GM12878 (cell line): ENCODE data around the gene ADAMTS17. TPM values are rescaled to one million over a fixed set of nuclear protein-coding genes. Genes with fewer than 3 reads are reported as not detected.

Experiments
- ATF2 ChIP-seq: IDR thresholded peaks from 2 replicates; pipeline ENCODE4 v1.6.1; 2012; ENCODE audit warnings: low read length, inconsistent platforms
- BHLHE40 ChIP-seq, 2 experiments: fragments of 450-650 bp in 1 of 2; IDR thresholded peaks; 2 replicates each; pipeline ENCODE4 v1.6.1; 2011 to 2017; ENCODE audit warnings: low read depth in 2 of 2, borderline replicate concordance in 1 of 2, improper control_type of control experiment in 1 of 2, low read length in 1 of 2, mild to moderate bottlenecking in 1 of 2
- CREM ChIP-seq: IDR thresholded peaks from 2 replicates; pipeline ENCODE4 v1.6.1; 2014; ENCODE audit warnings: antibody characterized with exemption, low read depth
- CUX1 ChIP-seq: IDR thresholded peaks from 2 replicates; pipeline ENCODE4 v1.6.1; 2012; ENCODE audit warnings: improper control_type of control experiment, low read depth, low read length; ENCODE audit not compliant: insufficient replicate concordance
- ELK1 ChIP-seq: IDR thresholded peaks from 2 replicates; pipeline ENCODE4 v1.6.1; 2012; ENCODE audit warnings: low read depth, low read length, improper control_type of control experiment
- IRF5 ChIP-seq: fragments of 450-650 bp; IDR thresholded peaks from 2 replicates; pipeline ENCODE4 v1.6.1; 2017; ENCODE audit warnings: borderline replicate concordance
- NFYB ChIP-seq: IDR thresholded peaks from 2 replicates; pipeline ENCODE4 v1.6.1; 2011; ENCODE audit warnings: low read depth, mild to moderate bottlenecking, low read length, improper control_type of control experiment, moderate library complexity; ENCODE audit not compliant: insufficient read depth
- NR2F1 ChIP-seq: fragments of 450-650 bp; conservative IDR thresholded peaks from 2 replicates; pipeline ENCODE4 v1.6.1; 2017; ENCODE audit warnings: mild to moderate bottlenecking
- PAX8 ChIP-seq: fragments of 450-650 bp; IDR thresholded peaks from 2 replicates; pipeline ENCODE4 v1.6.1; 2017; ENCODE audit warnings: mild to moderate bottlenecking, moderate library complexity
- RAD51 ChIP-seq: fragments of 450-650 bp; IDR thresholded peaks from 2 replicates; pipeline ENCODE4 v1.6.1; 2016; ENCODE audit warnings: moderate library complexity, mild to moderate bottlenecking, inconsistent platforms
- RCOR1 ChIP-seq: conservative IDR thresholded peaks from 2 replicates; pipeline ENCODE4 v1.6.1; 2012; ENCODE audit warnings: low read depth, low read length, improper control_type of control experiment
- SP1 ChIP-seq: IDR thresholded peaks from one replicate; pipeline ENCODE4 v1.6.1; 2011; ENCODE audit warnings: low read depth, low read length
- WRNIP1 ChIP-seq: IDR thresholded peaks from 2 replicates; pipeline ENCODE4 v1.6.1; 2011; ENCODE audit warnings: low read depth, low read length, improper control_type of control experiment, borderline replicate concordance
- ZNF217 ChIP-seq: fragments of 450-650 bp; IDR thresholded peaks from 2 replicates; pipeline ENCODE4 v1.6.1; 2017; ENCODE audit warnings: antibody characterized with exemption, mild to moderate bottlenecking
- ZNF687 ChIP-seq: fragments of 450-650 bp; IDR thresholded peaks from 2 replicates; pipeline ENCODE4 v1.6.1; 2017; ENCODE audit warnings: mild to moderate bottlenecking, moderate library complexity
- ZZZ3 ChIP-seq: IDR thresholded peaks from 2 replicates; pipeline ENCODE4 v1.6.1; 2011; ENCODE audit warnings: low read depth; ENCODE audit not compliant: control insufficient read depth, insufficient read length
- polyA plus RNA-seq, 11 experiments: library from polyadenylated mRNA; depleted of rRNA in 4 of 11; unstranded in 6 of 11; stranded (reverse) in 5 of 11; fragments of >200 nt; fragmentation: Nextera tagmentation in 4 of 11; fragmentation: Illumina TruSeq in 1 of 11; extraction: Ambion mirVana in 4 of 11; extraction: Trizol in 1 of 11; gene quantifications; 1 replicate in 1 of 11; 2 replicates in 10 of 11; pipeline versions ENCODE4 v1.2.1 to v1.2.3, GENCODE V29; 2011 to 2016; ENCODE audit warnings: inconsistent platforms in 2 of 11, missing spikeins in 2 of 11, low read depth in 1 of 11
- total RNA-seq, 4 experiments: library from RNA; depleted of rRNA in 3 of 4; stranded (reverse); fragments of >200 nt in 3 of 4; fragmentation: Illumina TruSeq in 1 of 4; extraction: Trizol in 1 of 4; gene quantifications; 2 replicates each; pipeline versions ENCODE4 v1.2.1 to v1.2.3, GENCODE V29; 2013 to 2021

ADAMTS17 gene
- total and polyA plus RNA-seq, 10 of the 15 experiments (the other 5 are each of a cell fraction or from before 2014, with no cell fraction given), result 0.04 to 0.50 (median 0.10) TPM; not detected in 4

- no peak for TF ChIP-seq CUX1
- no peak for TF ChIP-seq CREM
- TF ChIP-seq ZZZ3, result no peak
- no peak for TF ChIP-seq ZNF687
- TF ChIP-seq IRF5, result no peak
- no peak for TF ChIP-seq SP1
- no peak for TF ChIP-seq NR2F1
- TF ChIP-seq WRNIP1, result no peak
- no peak for TF ChIP-seq BHLHE40 (IDR thresholded peaks at IDR 0.05; ENCODE audit: borderline replicate concordance in 1 of 2, low read depth in 2 of 2, low read length in 1 of 2)
- TF ChIP-seq RCOR1, result no peak
- no peak for TF ChIP-seq RAD51
- no peak for TF ChIP-seq ELK1
- TF ChIP-seq PAX8, result no peak
- no peak for TF ChIP-seq NFYB
- TF ChIP-seq ATF2, result no peak
- TF ChIP-seq ZNF217, result no peak
Measured at GRCh38 chr15:100298257-100298656, 43.5 kb downstream of the ADAMTS17 start (continued).
